SK-N-SH (cell line): ENCODE results near the gene RUVBL2. TPM values are rescaled to one million over a fixed set of nuclear protein-coding genes. Genes with fewer than 3 reads are reported as not detected.

ENCODE experiments used
- CTCF ChIA-PET: fragments of 300-600, 350-600 bp; formaldehyde crosslinking; extraction: SDS; loops from one replicate; lab custom pipeline; 2021; lab: Yijun Ruan, JAX
- POLR2A ChIA-PET: fragments of 350-600 bp; sonication (Branson Sonifier 250); formaldehyde crosslinking; extraction: SDS; loops from one replicate; lab custom pipeline; 2020; ENCODE audit warnings: antibody characterized with exemption, inconsistent platforms; lab: Yijun Ruan, JAX
- DNase-seq: peaks from one replicate; pipeline ENCODE4 v3.0.0; 2012
- H2AFZ ChIP-seq: fragments of 200-600 bp; sonication (generic); 2 replicates; pipeline ENCODE4 v1.8.1; 2016; ENCODE audit warnings: antibody characterized with exemption, mild to moderate bottlenecking, low read depth
- H3F3A ChIP-seq: fragments of 200-600 bp; sonication (generic); replicated peaks from 2 replicates; pipeline ENCODE3; 2016; ENCODE audit warnings: antibody characterized with exemption, mild to moderate bottlenecking; ENCODE audit not compliant: insufficient read depth
- H3K27ac ChIP-seq, 2 experiments: fragments of 200-500 bp in 1 of 2; fragments of 200-600 bp in 1 of 2; sonication (Bioruptor generic) in 1 of 2; sonication (generic), shearing (Covaris generic) in 1 of 2; 2 replicates each; pipeline versions ENCODE4 v1.5.1 to v1.6.1; 2014 to 2016; ENCODE audit warnings: low read depth in 2 of 2, inconsistent platforms in 1 of 2, low read length in 1 of 2, mild to moderate bottlenecking in 1 of 2, mixed read lengths in 1 of 2
- H3K27me3 ChIP-seq: fragments of 200-600 bp; sonication (generic), shearing (Covaris generic); 2 replicates; pipeline ENCODE4 v1.6.1; 2016; ENCODE audit warnings: mixed run types; ENCODE audit not compliant: insufficient read depth
- H3K36me3 ChIP-seq, 2 experiments: fragments of 200-500 bp in 1 of 2; fragments of 200-600 bp in 1 of 2; sonication (Bioruptor generic) in 1 of 2; sonication (generic) in 1 of 2; replicated peaks in 1 of 2; 2 replicates each; pipeline versions ENCODE3 to v1.5.1; 2014 to 2016; ENCODE audit warnings: low read length in 1 of 2, mild to moderate bottlenecking in 1 of 2; ENCODE audit not compliant: insufficient read depth in 2 of 2, control insufficient read depth in 1 of 2
- H3K4me1 ChIP-seq, 2 experiments: fragments of 200-500 bp in 1 of 2; fragments of 200-600 bp in 1 of 2; sonication (Bioruptor generic) in 1 of 2; sonication (generic), shearing (Covaris generic) in 1 of 2; 2 replicates each; pipeline versions ENCODE4 v1.5.1 to v1.6.1; 2014 to 2016; ENCODE audit warnings: low read depth in 1 of 2, low read length in 1 of 2, mixed run types in 1 of 2; ENCODE audit not compliant: insufficient read depth in 2 of 2, control insufficient read depth in 1 of 2
- H3K4me2 ChIP-seq: fragments of 200-600 bp; sonication (generic), shearing (Covaris generic); 2 replicates; pipeline ENCODE4 v1.6.1; 2017; ENCODE audit warnings: mixed run types
- H3K4me3 ChIP-seq, 2 experiments: fragments of 200-500 bp in 1 of 2; fragments of 200-600 bp in 1 of 2; sonication (Bioruptor generic) in 1 of 2; sonication (generic), shearing (Covaris generic) in 1 of 2; 2 replicates each; pipeline versions ENCODE4 v1.5.1 to v1.8.1; 2014 to 2016; ENCODE audit warnings: low read depth in 2 of 2, inconsistent platforms in 1 of 2, low read length in 1 of 2, mild to moderate bottlenecking in 1 of 2, mixed read lengths in 1 of 2, moderate library complexity in 1 of 2
- H3K79me2 ChIP-seq: fragments of 200-600 bp; sonication (generic); 2 replicates; pipeline ENCODE4 v1.8.1; 2017; ENCODE audit warnings: mild to moderate bottlenecking; ENCODE audit not compliant: insufficient read depth
- H3K9ac ChIP-seq: fragments of 200-600 bp; sonication (generic); 2 replicates; pipeline ENCODE4 v1.6.1; 2017; ENCODE audit warnings: mixed run types
- H3K9me2 ChIP-seq: fragments of 200-600 bp; sonication (generic); 2 replicates; pipeline ENCODE4 v1.6.1; 2017; ENCODE audit warnings: mixed run types
- H3K9me3 ChIP-seq: fragments of 200-600 bp; sonication (generic); 2 replicates; pipeline ENCODE4 v1.6.1; 2017; ENCODE audit warnings: mixed run types, mild to moderate bottlenecking, moderate library complexity
- H4K20me1 ChIP-seq: fragments of 200-600 bp; sonication (generic); 2 replicates; pipeline ENCODE4 v1.6.1; 2017; ENCODE audit warnings: mild to moderate bottlenecking, mixed run types; ENCODE audit not compliant: insufficient read depth
- ELF1 ChIP-seq: IDR thresholded peaks from 2 replicates; pipeline ENCODE4 v1.4.0; 2012
- EP300 ChIP-seq, 2 experiments: IDR thresholded peaks; 2 replicates each; pipeline versions ENCODE4 v1.4.0 to v1.6.1; 2012; ENCODE audit warnings: borderline replicate concordance in 1 of 2, low read depth in 1 of 2, low read length in 1 of 2
- EZH2phosphoT487 ChIP-seq: fragments of 200-600 bp; sonication (generic); IDR thresholded peaks from 2 replicates; pipeline ENCODE4 v1.6.1; 2017; ENCODE audit warnings: low read depth, mixed run types, mild to moderate bottlenecking, antibody characterized with exemption, moderate library complexity, borderline replicate concordance
- FOSL2 ChIP-seq: IDR thresholded peaks from 2 replicates; pipeline ENCODE4 v1.4.0; 2012; ENCODE audit warnings: low read depth, mild to moderate bottlenecking, moderate library complexity, borderline replicate concordance
- FOXJ3 ChIP-seq: sonication (generic); formaldehyde crosslinking; IDR thresholded peaks from 2 replicates; pipeline ENCODE4 v1.5.1; 2020; ENCODE audit warnings: mild to moderate bottlenecking, missing genetic modification reagents
- GATA2 ChIP-seq: sonication (generic); formaldehyde crosslinking; IDR thresholded peaks from 2 replicates; pipeline ENCODE4 v1.5.0; 2020; ENCODE audit warnings: mild to moderate bottlenecking, missing genetic modification reagents
- JUND ChIP-seq: IDR thresholded peaks from 2 replicates; pipeline ENCODE4 v1.4.0; 2012
- MEF2A ChIP-seq: IDR thresholded peaks from 2 replicates; pipeline ENCODE4 v1.4.0; 2012; ENCODE audit warnings: low read depth, borderline replicate concordance
- MXI1 ChIP-seq: IDR thresholded peaks from 2 replicates; pipeline ENCODE4 v1.6.1; 2012; ENCODE audit warnings: mild to moderate bottlenecking, low read depth, low read length, improper control_type of control experiment
- NFIC ChIP-seq: IDR thresholded peaks from 2 replicates; pipeline ENCODE4 v1.4.0; 2012; ENCODE audit warnings: borderline replicate concordance
- NRF1 ChIP-seq: IDR thresholded peaks from 2 replicates; pipeline ENCODE4 v1.6.1; 2012; ENCODE audit warnings: low read depth, mild to moderate bottlenecking, low read length
- POLR2AphosphoS5 ChIP-seq: IDR thresholded peaks from 2 replicates; pipeline ENCODE4 v1.6.1; 2012; ENCODE audit warnings: low read depth, low read length
- RAD21 ChIP-seq: IDR thresholded peaks from 2 replicates; pipeline ENCODE4 v1.6.1; 2012; ENCODE audit warnings: mild to moderate bottlenecking, low read length
- RCOR1 ChIP-seq: fragments of 150-350 bp; IDR thresholded peaks from 2 replicates; pipeline ENCODE4 v1.6.1; 2017; ENCODE audit warnings: antibody characterized with exemption, low read length
- RFX5 ChIP-seq: IDR thresholded peaks from 2 replicates; pipeline ENCODE4 v1.6.1; 2012; ENCODE audit warnings: mild to moderate bottlenecking, improper control_type of control experiment, low read length
- RXRA ChIP-seq: IDR thresholded peaks from 2 replicates; pipeline ENCODE4 v1.4.0; 2012; ENCODE audit warnings: low read depth, mild to moderate bottlenecking, borderline replicate concordance
- SIN3A ChIP-seq: IDR thresholded peaks from 2 replicates; pipeline ENCODE4 v1.6.1; 2012; ENCODE audit warnings: low read depth, mild to moderate bottlenecking, low read length, moderate library complexity, borderline replicate concordance
- SMC3 ChIP-seq: IDR thresholded peaks from 2 replicates; pipeline ENCODE4 v1.6.1; 2012; ENCODE audit warnings: low read depth, low read length, improper control_type of control experiment
- TCF12 ChIP-seq: IDR thresholded peaks from 2 replicates; pipeline ENCODE4 v1.4.0; 2012
- TEAD4 ChIP-seq: IDR thresholded peaks from 2 replicates; pipeline ENCODE4 v1.4.0; 2012; ENCODE audit warnings: mild to moderate bottlenecking, borderline replicate concordance; ENCODE audit not compliant: insufficient read depth
- YY1 ChIP-seq: IDR thresholded peaks from 2 replicates; pipeline ENCODE4 v1.4.0; 2012; ENCODE audit warnings: low read depth, mild to moderate bottlenecking
- WGBS: methylation state at CpG from one replicate; pipeline ENCODE4 v1.1.6; 2017; ENCODE audit warnings: low lambda C conversion rate; 5-methylcytosine and 5-hydroxymethylcytosine counted together
- polyA plus RNA-seq, 3 experiments: library from polyadenylated mRNA; depleted of rRNA; stranded (reverse); fragments of >200 nt; gene quantifications; 2 replicates each; pipeline ENCODE4 v1.2.3, GENCODE V29; 2012
- TF ChIP-seq, protein P1 (sequence below): fragments of 150-350 bp; IDR thresholded peaks from 2 replicates; pipeline ENCODE4 v1.6.1; 2016; ENCODE audit warnings: mild to moderate bottlenecking, low read depth, low read length
- TF ChIP-seq, protein P2 (sequence below): IDR thresholded peaks from 2 replicates; pipeline ENCODE4 v1.4.0; 2012; ENCODE audit warnings: low read depth
- TF ChIP-seq, protein P3 (sequence below): IDR thresholded peaks from 2 replicates; pipeline ENCODE4 v1.6.1; 2012; ENCODE audit warnings: mild to moderate bottlenecking, low read depth, low read length, moderate library complexity
- TF ChIP-seq, protein P4 (sequence below): fragments of 200-600 bp; sonication (generic); IDR thresholded peaks from 2 replicates; pipeline ENCODE4 v1.6.1; 2017; ENCODE audit warnings: antibody characterized with exemption, mild to moderate bottlenecking, moderate library complexity
- TF ChIP-seq, protein P5 (sequence below): IDR thresholded peaks from 2 replicates; pipeline ENCODE4 v1.4.0; 2012; ENCODE audit warnings: low read depth, borderline replicate concordance

Gene RUVBL2
- polyA plus RNA-seq, 1 of the 3 experiments (the other 2 are of a cell fraction): 459 TPM

DNA sequence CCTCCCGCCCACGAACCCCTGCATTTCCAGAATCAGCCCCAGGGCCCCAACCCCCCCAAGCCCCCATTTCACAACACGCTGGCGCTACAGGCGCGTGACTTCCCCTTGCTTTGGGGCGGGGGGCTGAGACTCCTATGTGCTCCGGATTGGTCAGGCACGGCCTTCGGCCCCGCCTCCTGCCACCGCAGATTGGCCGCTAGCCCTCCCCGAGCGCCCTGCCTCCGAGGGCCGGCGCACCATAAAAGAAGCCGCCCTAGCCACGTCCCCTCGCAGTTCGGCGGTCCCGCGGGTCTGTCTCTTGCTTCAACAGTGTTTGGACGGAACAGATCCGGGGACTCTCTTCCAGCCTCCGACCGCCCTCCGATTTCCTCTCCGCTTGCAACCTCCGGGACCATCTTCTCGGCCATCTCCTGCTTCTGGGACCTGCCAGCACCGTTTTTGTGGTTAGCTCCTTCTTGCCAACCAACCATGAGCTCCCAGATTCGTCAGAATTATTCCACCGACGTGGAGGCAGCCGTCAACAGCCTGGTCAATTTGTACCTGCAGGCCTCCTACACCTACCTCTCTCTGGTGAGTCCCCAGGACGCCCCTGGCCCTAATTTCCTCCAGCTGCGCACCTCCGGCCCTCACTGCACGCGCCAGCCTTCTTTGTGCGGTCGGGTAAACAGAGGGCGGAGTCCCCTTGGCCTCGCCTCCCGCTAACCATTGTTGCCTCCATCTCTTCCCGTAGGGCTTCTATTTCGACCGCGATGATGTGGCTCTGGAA, 28.5 kb upstream of the RUVBL2 start, which contains the start of gene FTL:
Gene FTL (plus strand): TSS at position 270 of the 766 bp plus-strand sequence. CDS start 199 bp downstream, at position 469.
- ChIA-PET POLR2A (interaction anchor here (0.9 kb wide), 1 partner anchor 28 kb away, joined by 3 read pairs; the partner anchor contains the start of genes GYS1 and RUVBL2), CTCF (interaction anchor here (1.4 to 3.9 kb wide), 4 partner anchors 28 to 177 kb away, joined by 6 to 12 read pairs (median 8); partner anchors contain the start of genes GYS1 and RUVBL2)
- H3K36me3 ChIP-seq: peaks cover 11 to 25% of the 10 kb centered on the region in 2 experiments
- H3K4me1 ChIP-seq: peaks cover 17 to 26% of the 10 kb centered on the region in 2 experiments; a peak in 3 of 4 replicates
- peak within 1 kb of the TSS; percentile 68 to 74 for H3K4me3 ChIP-seq
- H3K27ac ChIP-seq: peak within 1 kb of the TSS; percentile 70 to 77
- peak; percentile 99 for DNase-seq
- peaks cover 19% of the 10 kb centered on the region for H3K79me2 ChIP-seq
- peak within 1 kb of the TSS; percentile 92 for H3K9ac ChIP-seq
- H3K9me2 ChIP-seq: no peaks in the 10 kb centered on the region
- H3K9me3 ChIP-seq: no peaks in the 10 kb centered on the region
- peak within 1 kb of the TSS; percentile 98 for H3K4me2 ChIP-seq
- H3K27me3 ChIP-seq: no peaks in the 10 kb centered on the region
- peaks cover 55% of the 10 kb centered on the region for H3F3A ChIP-seq
- peaks cover 18% of the 10 kb centered on the region for H4K20me1 ChIP-seq
- WGBS: 1% methylated on average over 26 of the region's 52 CpGs
- no peak within 1 kb of the TSS for H2AFZ ChIP-seq
- peak; percentile 32; the same call in 1 of the 2 replicates for TF ChIP-seq NRF1
- no peak; the same call in 1 of the 2 replicates for TF ChIP-seq MXI1
- TF ChIP-seq, protein P1, sequence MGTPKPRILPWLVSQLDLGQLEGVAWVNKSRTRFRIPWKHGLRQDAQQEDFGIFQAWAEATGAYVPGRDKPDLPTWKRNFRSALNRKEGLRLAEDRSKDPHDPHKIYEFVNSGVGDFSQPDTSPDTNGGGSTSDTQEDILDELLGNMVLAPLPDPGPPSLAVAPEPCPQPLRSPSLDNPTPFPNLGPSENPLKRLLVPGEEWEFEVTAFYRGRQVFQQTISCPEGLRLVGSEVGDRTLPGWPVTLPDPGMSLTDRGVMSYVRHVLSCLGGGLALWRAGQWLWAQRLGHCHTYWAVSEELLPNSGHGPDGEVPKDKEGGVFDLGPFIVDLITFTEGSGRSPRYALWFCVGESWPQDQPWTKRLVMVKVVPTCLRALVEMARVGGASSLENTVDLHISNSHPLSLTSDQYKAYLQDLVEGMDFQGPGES: peak; percentile 37; the same call in 1 of the 2 replicates
- TF ChIP-seq NFIC: no peak
- TF ChIP-seq TCF12: no peak
- no peak for TF ChIP-seq RAD21
- 0 out of 2 replicates have a peak, but pooled peaks have one; percentile 48 for TF ChIP-seq YY1
- no peak for TF ChIP-seq TEAD4
- TF ChIP-seq EZH2phosphoT487: no peak
- TF ChIP-seq, protein P2, sequence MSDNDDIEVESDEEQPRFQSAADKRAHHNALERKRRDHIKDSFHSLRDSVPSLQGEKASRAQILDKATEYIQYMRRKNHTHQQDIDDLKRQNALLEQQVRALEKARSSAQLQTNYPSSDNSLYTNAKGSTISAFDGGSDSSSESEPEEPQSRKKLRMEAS: peak; percentile 63
- no peak for TF ChIP-seq JUND
- no peak for TF ChIP-seq RCOR1
- TF ChIP-seq GATA2 (CRISPR knock-in tag): no peak
- TF ChIP-seq SMC3: no peak
- 0 out of 2 replicates have a peak, but pooled peaks have one; percentile 41 for TF ChIP-seq RFX5
- peak; percentile 100 for TF ChIP-seq POLR2AphosphoS5
- peak; percentile 71; the same call in 1 of the 2 replicates for TF ChIP-seq SIN3A
- no peak for TF ChIP-seq ELF1
- TF ChIP-seq, protein P3, sequence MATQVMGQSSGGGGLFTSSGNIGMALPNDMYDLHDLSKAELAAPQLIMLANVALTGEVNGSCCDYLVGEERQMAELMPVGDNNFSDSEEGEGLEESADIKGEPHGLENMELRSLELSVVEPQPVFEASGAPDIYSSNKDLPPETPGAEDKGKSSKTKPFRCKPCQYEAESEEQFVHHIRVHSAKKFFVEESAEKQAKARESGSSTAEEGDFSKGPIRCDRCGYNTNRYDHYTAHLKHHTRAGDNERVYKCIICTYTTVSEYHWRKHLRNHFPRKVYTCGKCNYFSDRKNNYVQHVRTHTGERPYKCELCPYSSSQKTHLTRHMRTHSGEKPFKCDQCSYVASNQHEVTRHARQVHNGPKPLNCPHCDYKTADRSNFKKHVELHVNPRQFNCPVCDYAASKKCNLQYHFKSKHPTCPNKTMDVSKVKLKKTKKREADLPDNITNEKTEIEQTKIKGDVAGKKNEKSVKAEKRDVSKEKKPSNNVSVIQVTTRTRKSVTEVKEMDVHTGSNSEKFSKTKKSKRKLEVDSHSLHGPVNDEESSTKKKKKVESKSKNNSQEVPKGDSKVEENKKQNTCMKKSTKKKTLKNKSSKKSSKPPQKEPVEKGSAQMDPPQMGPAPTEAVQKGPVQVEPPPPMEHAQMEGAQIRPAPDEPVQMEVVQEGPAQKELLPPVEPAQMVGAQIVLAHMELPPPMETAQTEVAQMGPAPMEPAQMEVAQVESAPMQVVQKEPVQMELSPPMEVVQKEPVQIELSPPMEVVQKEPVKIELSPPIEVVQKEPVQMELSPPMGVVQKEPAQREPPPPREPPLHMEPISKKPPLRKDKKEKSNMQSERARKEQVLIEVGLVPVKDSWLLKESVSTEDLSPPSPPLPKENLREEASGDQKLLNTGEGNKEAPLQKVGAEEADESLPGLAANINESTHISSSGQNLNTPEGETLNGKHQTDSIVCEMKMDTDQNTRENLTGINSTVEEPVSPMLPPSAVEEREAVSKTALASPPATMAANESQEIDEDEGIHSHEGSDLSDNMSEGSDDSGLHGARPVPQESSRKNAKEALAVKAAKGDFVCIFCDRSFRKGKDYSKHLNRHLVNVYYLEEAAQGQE: peak; percentile 48; the same call in 1 of the 2 replicates
- TF ChIP-seq, protein P4, sequence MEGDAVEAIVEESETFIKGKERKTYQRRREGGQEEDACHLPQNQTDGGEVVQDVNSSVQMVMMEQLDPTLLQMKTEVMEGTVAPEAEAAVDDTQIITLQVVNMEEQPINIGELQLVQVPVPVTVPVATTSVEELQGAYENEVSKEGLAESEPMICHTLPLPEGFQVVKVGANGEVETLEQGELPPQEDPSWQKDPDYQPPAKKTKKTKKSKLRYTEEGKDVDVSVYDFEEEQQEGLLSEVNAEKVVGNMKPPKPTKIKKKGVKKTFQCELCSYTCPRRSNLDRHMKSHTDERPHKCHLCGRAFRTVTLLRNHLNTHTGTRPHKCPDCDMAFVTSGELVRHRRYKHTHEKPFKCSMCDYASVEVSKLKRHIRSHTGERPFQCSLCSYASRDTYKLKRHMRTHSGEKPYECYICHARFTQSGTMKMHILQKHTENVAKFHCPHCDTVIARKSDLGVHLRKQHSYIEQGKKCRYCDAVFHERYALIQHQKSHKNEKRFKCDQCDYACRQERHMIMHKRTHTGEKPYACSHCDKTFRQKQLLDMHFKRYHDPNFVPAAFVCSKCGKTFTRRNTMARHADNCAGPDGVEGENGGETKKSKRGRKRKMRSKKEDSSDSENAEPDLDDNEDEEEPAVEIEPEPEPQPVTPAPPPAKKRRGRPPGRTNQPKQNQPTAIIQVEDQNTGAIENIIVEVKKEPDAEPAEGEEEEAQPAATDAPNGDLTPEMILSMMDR: no peak
- no peak for TF ChIP-seq FOSL2
- no peak for TF ChIP-seq MEF2A
- TF ChIP-seq EP300 (IDR thresholded peaks at IDR 0.05; ENCODE audit: borderline replicate concordance in 1 of 2, low read depth in 1 of 2, low read length in 1 of 2): 0 out of 4 replicates have a peak, but pooled peaks of 1 of the 2 experiments have one; percentile 5
- no peak for TF ChIP-seq RXRA
- TF ChIP-seq FOXJ3 (CRISPR knock-in tag): no peak
- TF ChIP-seq, protein P5, sequence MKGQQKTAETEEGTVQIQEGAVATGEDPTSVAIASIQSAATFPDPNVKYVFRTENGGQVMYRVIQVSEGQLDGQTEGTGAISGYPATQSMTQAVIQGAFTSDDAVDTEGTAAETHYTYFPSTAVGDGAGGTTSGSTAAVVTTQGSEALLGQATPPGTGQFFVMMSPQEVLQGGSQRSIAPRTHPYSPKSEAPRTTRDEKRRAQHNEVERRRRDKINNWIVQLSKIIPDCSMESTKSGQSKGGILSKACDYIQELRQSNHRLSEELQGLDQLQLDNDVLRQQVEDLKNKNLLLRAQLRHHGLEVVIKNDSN: peak; percentile 52; the same call in 1 of the 2 replicates
